Activated naive CD8-positive, alpha-beta T cell treated with anti-CD3 and anti-CD28 coated beads for 36 hours (primary cell): ENCODE measurements around the gene SDHA. TPM values are rescaled to one million over a fixed set of nuclear protein-coding genes. Genes with fewer than 3 reads are reported as not detected.
"Not testable (repeated sequence)": the region's sequence is repeated elsewhere in the genome, so short reads cannot be mapped to it uniquely, and the experiment has no call there.

Experiments used
- DNase-seq: peaks from one replicate; pipeline ENCODE4 v3.0.0; 2021
- H3K27ac Mint-ChIP-seq: one replicate; pipeline ENCODE4 v1.8.0; 2022; ENCODE audit warnings: mild to moderate bottlenecking, moderate library complexity, mixed read lengths
- H3K27me3 Mint-ChIP-seq: one replicate; pipeline ENCODE4 v1.8.0; 2022; ENCODE audit warnings: mild to moderate bottlenecking, mixed read lengths
- H3K36me3 Mint-ChIP-seq: one replicate; pipeline ENCODE4 v1.8.0; 2021; ENCODE audit warnings: mild to moderate bottlenecking, mixed read lengths
- H3K4me1 Mint-ChIP-seq: one replicate; pipeline ENCODE4 v1.8.0; 2021; ENCODE audit warnings: mixed read lengths
- H3K4me3 Mint-ChIP-seq: one replicate; pipeline ENCODE4 v1.8.0; 2022; ENCODE audit warnings: mild to moderate bottlenecking, moderate library complexity, mixed read lengths
- H3K9me3 Mint-ChIP-seq: one replicate; pipeline ENCODE4 v1.8.0; 2022; ENCODE audit warnings: mixed read lengths
- total RNA-seq, 2 experiments: library from RNA; stranded (reverse); gene quantifications; one replicate each; pipeline ENCODE4 v1.2.3, GENCODE V29; 2021

Gene SDHA
- total RNA-seq, 2 experiments from 2014 or later, result 146 to 149 TPM

- Mint-ChIP-seq H3K9me3 (no peaks in the 10 kb centered on the region), H3K4me3 (no peak overlapping the region), H3K27ac (no peak overlapping the region), H3K27me3 (no peaks in the 10 kb centered on the region), H3K36me3 (peaks cover 2% of the 10 kb centered on the region), H3K4me1 (peaks cover 31% of the 10 kb centered on the region)
- DNase-seq, result no peak
Measured at GRCh38 chr5:298737-299125, 80.6 kb downstream of the SDHA start.

- not testable (repeated sequence) for H3K27me3 Mint-ChIP-seq, H3K27ac Mint-ChIP-seq, H3K9me3 Mint-ChIP-seq, H3K4me3 Mint-ChIP-seq, DNase-seq, H3K36me3 Mint-ChIP-seq
- H3K4me1 Mint-ChIP-seq, result peaks cover 31% of the 10 kb centered on the region
Measured at GRCh38 chr5:299921-300320, 81.8 kb downstream of the SDHA start.

- not testable (repeated sequence) for H3K27me3 Mint-ChIP-seq, H3K9me3 Mint-ChIP-seq, DNase-seq, H3K36me3 Mint-ChIP-seq, H3K27ac Mint-ChIP-seq, H3K4me3 Mint-ChIP-seq
- peaks cover 31% of the 10 kb centered on the region for H3K4me1 Mint-ChIP-seq
Measured at GRCh38 chr5:300691-301435, 82.7 kb downstream of the SDHA start.

DNA sequence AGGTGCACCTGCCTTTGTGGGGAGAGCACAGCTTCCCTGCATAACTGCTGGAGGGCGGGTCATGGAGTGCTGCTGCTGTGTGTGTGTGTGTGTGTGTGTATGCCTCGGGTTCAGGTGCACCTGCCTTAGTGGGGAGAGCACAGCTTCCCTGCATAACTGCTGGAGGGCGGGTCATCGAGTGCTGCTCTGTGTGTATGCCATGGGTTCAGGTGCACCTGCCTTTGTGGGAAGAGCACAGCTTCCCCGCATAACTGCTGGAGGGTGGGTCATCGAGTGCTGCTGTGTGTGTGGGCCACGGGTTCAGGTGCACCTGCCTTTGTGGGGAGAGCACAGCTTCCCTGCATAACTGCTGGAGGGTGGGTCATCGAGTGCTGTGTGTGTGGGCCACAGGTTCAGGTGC is 84.3 kb downstream of the SDHA start:
- not testable (repeated sequence) for H3K27me3 Mint-ChIP-seq, H3K4me3 Mint-ChIP-seq, H3K9me3 Mint-ChIP-seq, DNase-seq, H3K36me3 Mint-ChIP-seq, H3K27ac Mint-ChIP-seq
- peaks cover 17% of the 10 kb centered on the region for H3K4me1 Mint-ChIP-seq

DNA sequence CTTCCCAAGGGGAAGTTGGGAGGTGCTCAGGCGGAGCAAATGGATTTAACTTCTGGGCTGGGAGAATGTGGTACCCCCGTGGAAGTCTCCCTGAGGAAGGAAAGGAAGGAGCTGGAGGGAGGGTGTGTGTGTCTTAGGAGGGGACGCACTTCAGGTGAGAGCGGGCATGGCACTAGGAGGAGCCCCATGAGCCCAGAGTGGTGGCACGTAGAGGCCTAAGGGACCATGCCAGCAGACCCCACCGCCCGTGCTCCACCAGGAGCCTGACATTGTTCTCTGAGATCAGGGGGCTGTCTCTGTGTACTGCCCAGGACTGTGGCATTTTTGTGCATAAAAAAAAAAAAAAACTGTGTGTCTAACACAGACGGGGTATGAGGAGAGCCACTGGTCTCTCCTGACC is 84.8 kb downstream of the SDHA start:
- Mint-ChIP-seq H3K4me3 (no peak overlapping the region), H3K36me3 (no peaks in the 10 kb centered on the region), H3K4me1 (peaks cover 14% of the 10 kb centered on the region), H3K27ac (no peak overlapping the region), H3K9me3 (no peaks in the 10 kb centered on the region), H3K27me3 (no peaks in the 10 kb centered on the region)
- no peak for DNase-seq

DNA sequence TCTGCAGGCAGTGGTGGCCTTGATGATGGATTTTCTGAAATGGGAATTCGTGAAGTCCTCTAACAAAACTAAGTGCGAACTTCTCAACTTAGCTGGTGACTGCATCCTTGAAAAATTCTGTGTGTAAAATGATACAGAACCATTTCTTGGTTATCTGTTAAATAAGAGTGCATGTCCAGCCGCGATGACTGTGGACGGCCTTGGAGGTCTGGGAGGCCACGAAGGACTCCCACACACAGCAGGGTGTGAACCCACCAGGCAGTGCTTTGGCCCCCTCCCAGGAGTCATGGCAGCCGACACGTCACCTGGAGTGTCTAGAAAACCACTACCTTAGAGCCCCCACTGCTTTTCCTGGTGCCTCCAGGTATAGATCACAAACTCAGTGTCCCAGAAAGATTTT is 85.6 kb downstream of the SDHA start:
- not testable (repeated sequence) for H3K27ac Mint-ChIP-seq, H3K9me3 Mint-ChIP-seq, H3K36me3 Mint-ChIP-seq, H3K27me3 Mint-ChIP-seq, DNase-seq, H3K4me3 Mint-ChIP-seq
- H3K4me1 Mint-ChIP-seq, result peaks cover 14% of the 10 kb centered on the region

- Mint-ChIP-seq H3K36me3 (no peaks in the 10 kb centered on the region), H3K27ac (no peak overlapping the region)
Measured at GRCh38 chr5:305050-305449, 86.9 kb downstream of the SDHA start.

GRCh38 chr5:305459-305858 is 87.3 kb downstream of the SDHA start:
- Mint-ChIP-seq H3K27ac (no peak overlapping the region), H3K4me1 (peaks cover 14% of the 10 kb centered on the region), H3K36me3 (no peaks in the 10 kb centered on the region), H3K9me3 (no peaks in the 10 kb centered on the region), H3K27me3 (no peaks in the 10 kb centered on the region), H3K4me3 (no peak overlapping the region)
- no peak for DNase-seq

More at GRCh38 chr5:305050-305449, 86.9 kb downstream of the SDHA start:
- Mint-ChIP-seq H3K9me3 (no peaks in the 10 kb centered on the region), H3K27me3 (no peaks in the 10 kb centered on the region), H3K4me3 (no peak overlapping the region), H3K4me1 (peaks cover 14% of the 10 kb centered on the region)
- no peak for DNase-seq

DNA sequence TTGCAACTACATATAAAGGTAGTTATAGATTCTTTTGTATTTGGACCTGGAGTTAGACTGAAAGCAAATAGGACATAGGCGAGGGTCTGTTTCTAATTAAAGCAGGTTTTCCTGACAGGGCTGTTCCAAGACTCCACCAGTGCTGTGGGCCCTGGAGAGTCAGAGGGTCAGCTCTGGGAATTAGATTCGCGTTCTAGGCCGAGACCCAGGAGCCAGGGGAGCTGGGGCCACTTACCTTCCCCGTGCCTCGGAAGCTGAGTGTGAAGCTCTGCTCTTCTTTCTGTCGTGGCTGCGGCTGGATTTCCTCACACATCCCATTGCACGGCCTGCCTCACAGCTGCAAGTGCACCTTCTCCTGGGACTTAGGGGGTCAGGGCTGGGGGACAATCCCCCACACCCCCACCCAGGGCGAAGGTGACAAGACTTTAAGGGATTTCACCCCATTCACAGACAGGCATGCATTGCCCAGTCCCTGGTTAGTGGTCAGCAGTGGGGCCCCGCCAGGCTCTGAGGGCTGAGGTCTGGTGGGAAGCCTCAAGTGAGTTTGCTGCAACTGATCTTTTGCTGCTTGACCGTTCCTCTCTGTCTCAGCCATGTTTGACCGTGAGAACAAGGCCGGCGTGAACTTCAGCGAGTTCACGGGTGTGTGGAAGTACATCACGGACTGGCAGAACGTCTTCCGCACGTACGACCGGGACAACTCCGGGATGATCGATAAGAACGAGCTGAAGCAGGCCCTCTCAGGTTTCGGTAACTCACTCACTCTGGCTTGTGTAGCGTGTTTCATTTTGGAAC is 88.1 kb downstream of the SDHA start:
- DNase-seq, result no peak
- Mint-ChIP-seq H3K9me3 (no peaks in the 10 kb centered on the region), H3K36me3 (no peaks in the 10 kb centered on the region), H3K27me3 (no peaks in the 10 kb centered on the region), H3K4me1 (peaks cover 11% of the 10 kb centered on the region), H3K27ac (no peak overlapping the region), H3K4me3 (no peak overlapping the region)

Other genes with a start within 250 kb of the SDHA start
- gene PLEKHG4B, start 126.2 kb upstream of the SDHA start, total RNA-seq, result under 1 TPM in 1 of 2 experiments, not detected in 1; 0.06 TPM
- under 1 TPM in 1 of 2 experiments, not detected in 1; 0.23 TPM for gene LRRC14B, start 26.8 kb upstream of the SDHA start, total RNA-seq
- 1 to 10 TPM; 5.3 to 5.9 TPM for gene CCDC127, start 167 bp upstream of the SDHA start, total RNA-seq
- 100 to 1,000 TPM in 1 of 2 experiments, 10 to 100 TPM in 1; 97.3 to 102 TPM for gene PDCD6, start 53.3 kb downstream of the SDHA start, total RNA-seq
- gene AHRR, start 103.4 kb downstream of the SDHA start, total RNA-seq, result 10 to 100 TPM; 24.0 to 26.6 TPM
- 10 to 100 TPM; 58.2 to 61.2 TPM for gene EXOC3, start 224.9 kb downstream of the SDHA start, total RNA-seq